ENCODE measurements around the gene NR2F2. TPM values are rescaled to one million over a fixed set of nuclear protein-coding genes. Genes with fewer than 3 reads are reported as not detected.
A peak's percentile ranks its signal among the peaks of the same experiment; 100 is the strongest.
"Not testable (repeated sequence)": the region's sequence is repeated elsewhere in the genome, so short reads cannot be mapped to it uniquely, and the experiment has no call there.

NR2F2 gene
- polyA plus RNA-seq, 1 donor from 2014 or later: not detected

GRCh38 chr15:96369351-96369750 lies 38.9 kb downstream of the NR2F2 start:
- peaks cover 0 to 3% (median under 1%) of the 10 kb centered on the region in 3 donors for H3K9me3 Mint-ChIP-seq
- no peaks in the 10 kb centered on the region for H3K4me1 Mint-ChIP-seq
- H3K27me3 Mint-ChIP-seq: peaks cover 42% of the 10 kb centered on the region
- H3K36me3 Mint-ChIP-seq: no peaks in the 10 kb centered on the region
- no peak overlapping the region for H3K4me3 Mint-ChIP-seq
- no peak overlapping the region for H3K27ac Mint-ChIP-seq

DNA sequence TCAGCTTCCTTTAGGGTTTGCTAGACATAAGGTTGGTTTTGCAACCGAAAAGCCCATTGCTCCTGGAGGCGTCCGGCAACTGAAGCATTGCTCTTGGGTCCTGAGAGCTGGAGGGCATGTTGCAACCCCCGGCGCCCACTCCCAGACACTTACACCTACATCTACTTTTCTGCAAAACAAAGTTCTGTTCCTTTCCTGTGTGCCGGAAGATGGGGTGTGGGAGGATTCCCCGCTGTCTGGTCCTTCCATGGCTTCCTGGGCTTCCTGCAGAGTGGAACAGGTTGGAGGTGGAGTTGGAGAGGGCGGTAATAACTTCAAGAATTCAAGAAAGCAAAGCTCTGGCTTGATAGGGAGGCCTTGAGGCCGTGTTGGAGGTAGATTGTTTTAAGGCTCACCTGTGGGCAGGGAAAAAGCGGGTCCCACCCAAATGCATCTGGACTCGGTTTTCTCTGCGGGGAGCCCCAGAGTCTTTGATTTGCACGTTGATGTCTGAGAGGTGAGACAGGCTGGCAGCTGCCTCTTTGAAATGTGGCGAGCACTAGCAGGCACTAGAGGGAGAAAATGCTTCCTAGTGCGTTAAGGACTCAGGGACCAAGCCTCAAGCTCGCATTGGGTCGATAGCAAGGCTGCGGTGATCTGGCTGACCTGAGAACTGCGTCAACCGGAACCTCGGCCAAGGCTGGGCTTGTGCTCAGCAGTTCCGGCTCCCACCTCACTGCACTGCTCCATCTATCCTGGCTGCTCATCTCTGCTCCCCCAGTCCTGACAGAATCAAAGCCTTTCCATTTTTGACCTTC lies 39.5 kb downstream of the NR2F2 start:
- Mint-ChIP-seq H3K4me1 (no peaks in the 10 kb centered on the region), H3K36me3 (no peaks in the 10 kb centered on the region), H3K4me3 (no peak overlapping the region), H3K9me3 (peaks cover 0 to 3% (median 0%) of the 10 kb centered on the region in 3 donors), H3K27me3 (peaks cover 39% of the 10 kb centered on the region), H3K27ac (peak overlapping the region in 1 of 3 donors; percentile 28)

DNA sequence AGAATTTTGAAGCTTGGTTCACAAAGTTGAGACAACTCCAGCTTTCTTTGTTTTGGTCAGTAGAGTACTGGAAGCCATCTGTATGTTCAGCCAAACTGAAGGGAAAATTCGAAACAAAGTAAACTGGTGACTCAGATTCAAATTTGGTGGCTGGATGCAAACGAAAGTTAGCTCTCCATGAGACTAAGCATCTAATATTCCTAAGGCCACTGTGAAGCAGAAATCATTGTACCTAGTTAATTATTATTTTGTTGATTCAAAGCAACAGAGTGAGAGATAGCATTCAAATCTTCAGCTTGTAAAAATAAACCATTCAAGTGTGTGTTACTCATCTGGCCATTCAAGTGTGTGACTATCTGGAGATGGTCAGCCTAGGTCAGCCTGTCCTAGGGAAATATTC lies 42.1 kb downstream of the NR2F2 start:
- Mint-ChIP-seq H3K27me3 (peaks cover 27% of the 10 kb centered on the region), H3K27ac (no peak overlapping the region), H3K9me3 (peaks cover 0 to 3% (median 0%) of the 10 kb centered on the region in 3 donors), H3K36me3 (no peaks in the 10 kb centered on the region), H3K4me3 (peak overlapping the region in 1 of 4 donors; percentile 28), H3K4me1 (no peaks in the 10 kb centered on the region)

GRCh38 chr15:96374499-96374898 lies 44.0 kb downstream of the NR2F2 start:
- no peak overlapping the region for H3K4me3 Mint-ChIP-seq
- no peak overlapping the region for H3K27ac Mint-ChIP-seq
- no peaks in the 10 kb centered on the region for H3K36me3 Mint-ChIP-seq
- H3K27me3 Mint-ChIP-seq: peaks cover 12% of the 10 kb centered on the region
- H3K4me1 Mint-ChIP-seq: no peaks in the 10 kb centered on the region
- peaks cover 0 to 5% (median 0%) of the 10 kb centered on the region in 3 donors for H3K9me3 Mint-ChIP-seq

- H3K4me3 Mint-ChIP-seq, H3K27ac Mint-ChIP-seq, H3K36me3 Mint-ChIP-seq, H3K27me3 Mint-ChIP-seq, H3K9me3 Mint-ChIP-seq, H3K4me1 Mint-ChIP-seq: not testable (repeated sequence)
These were observed 49.1 kb downstream of the NR2F2 start for GRCh38 chr15:96379592-96379991.

- peak overlapping the region in 1 of 4 donors; percentile 5 for H3K4me3 Mint-ChIP-seq
- H3K9me3 Mint-ChIP-seq: peaks cover 2 to 5% (median 3%) of the 10 kb centered on the region in 3 donors
- no peaks in the 10 kb centered on the region for H3K4me1 Mint-ChIP-seq
- no peaks in the 10 kb centered on the region for H3K27me3 Mint-ChIP-seq
- no peaks in the 10 kb centered on the region for H3K36me3 Mint-ChIP-seq
- H3K27ac Mint-ChIP-seq: no peak overlapping the region
These were observed 51.0 kb downstream of the NR2F2 start for GRCh38 chr15:96381463-96381862.

DNA sequence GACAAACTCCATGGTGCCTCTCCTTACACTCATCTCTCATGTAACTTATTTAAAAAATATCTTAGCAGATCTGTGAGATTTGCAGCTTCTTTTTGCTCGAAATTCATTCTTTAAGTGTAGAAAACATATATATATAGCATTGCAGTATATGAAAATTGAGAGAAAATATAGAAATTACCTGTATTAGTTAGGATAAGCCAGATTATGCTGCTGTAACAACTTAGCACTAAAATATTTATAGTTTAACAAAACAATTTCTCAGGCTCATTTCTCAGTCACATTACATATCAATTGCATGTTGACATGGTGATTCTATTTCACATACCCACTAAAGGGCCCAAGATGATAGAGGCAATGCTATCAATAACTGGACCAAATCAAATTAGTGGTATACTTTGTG lies 54.7 kb downstream of the NR2F2 start:
- Mint-ChIP-seq H3K36me3 (no peaks in the 10 kb centered on the region), H3K4me3 (no peak overlapping the region), H3K4me1 (no peaks in the 10 kb centered on the region), H3K9me3 (peaks cover 0 to 9% (median 3%) of the 10 kb centered on the region in 3 donors), H3K27me3 (no peaks in the 10 kb centered on the region), H3K27ac (no peak overlapping the region)

DNA sequence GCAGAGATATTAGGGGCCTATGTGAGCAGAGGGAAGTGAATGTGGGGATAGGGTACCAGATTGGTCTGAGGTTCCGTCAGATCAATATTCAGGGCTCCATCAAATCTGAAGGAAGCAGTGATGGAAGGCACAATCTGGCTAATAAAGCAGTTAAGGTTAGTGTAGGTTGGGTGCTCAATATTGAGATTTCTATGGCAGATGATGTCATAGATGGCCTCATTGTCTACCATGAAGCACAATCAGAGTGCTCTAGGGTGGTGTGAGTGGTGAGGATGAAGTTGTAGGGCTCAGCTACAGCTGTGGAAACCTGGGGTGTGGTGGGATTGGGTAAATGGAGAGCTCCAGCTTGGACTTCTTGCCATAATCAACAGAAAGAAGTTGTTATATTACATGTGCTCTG lies 58.2 kb downstream of the NR2F2 start:
- Mint-ChIP-seq H3K4me1 (no peaks in the 10 kb centered on the region), H3K4me3 (no peak overlapping the region), H3K36me3 (no peaks in the 10 kb centered on the region), H3K27me3 (no peaks in the 10 kb centered on the region), H3K27ac (no peak overlapping the region), H3K9me3 (peaks cover 0 to 14% (median 1%) of the 10 kb centered on the region in 3 donors)
